NB4 (cell line): Measurements from ENCODE around the gene PHLDA2.
A peak's percentile ranks its signal among the peaks of the same experiment; 100 is the strongest.

Experiments
- DNase-seq: peaks from one replicate; pipeline ENCODE4 v3.0.0; 2010; ENCODE audit warnings: low read depth
- H3K4me3 ChIP-seq: one replicate; pipeline ENCODE4 v1.5.1; 2011; ENCODE audit warnings: mild to moderate bottlenecking, low read depth, low read length, moderate library complexity
- CTCF ChIP-seq: IDR thresholded peaks from one replicate; pipeline ENCODE4 v1.5.1; 2012; ENCODE audit warnings: low read depth, low read length
- MAX ChIP-seq: IDR thresholded peaks from 2 replicates; pipeline ENCODE4 v1.6.1; 2011; ENCODE audit warnings: low read depth, low read length
- MYC ChIP-seq: IDR thresholded peaks from 2 replicates; pipeline ENCODE4 v1.6.1; 2011; ENCODE audit warnings: low read depth, low read length
- POLR2A ChIP-seq: IDR thresholded peaks from 2 replicates; pipeline ENCODE4 v1.6.1; 2011; ENCODE audit warnings: mild to moderate bottlenecking; ENCODE audit not compliant: insufficient read length; ENCODE audit errors: extremely low read depth

Gene PHLDA2

GRCh38 chr11:2898366-2899079 lies 30.7 kb downstream of the PHLDA2 start:
- TF ChIP-seq CTCF, result no peak
- TF ChIP-seq MYC, result peak; percentile 86
- no peak for TF ChIP-seq POLR2A
- peak; percentile 95 for TF ChIP-seq MAX
- no peak overlapping the region for H3K4me3 ChIP-seq
- peak; percentile 93 for DNase-seq

GRCh38 chr11:2897048-2897447 lies 32.2 kb downstream of the PHLDA2 start:
- H3K4me3 ChIP-seq, result no peak overlapping the region
- no peak for DNase-seq
- TF ChIP-seq MAX, result no peak
- TF ChIP-seq CTCF, result no peak
- TF ChIP-seq MYC, result no peak
- TF ChIP-seq POLR2A, result no peak

- DNase-seq, result no peak
- TF ChIP-seq MYC (no peak), POLR2A (no peak), CTCF (no peak), MAX (no peak)
- no peak overlapping the region for H3K4me3 ChIP-seq
Measured at GRCh38 chr11:2896047-2896446, 33.2 kb downstream of the PHLDA2 start.

- DNase-seq, result no peak
- no peak overlapping the region for H3K4me3 ChIP-seq
- TF ChIP-seq POLR2A (no peak), MAX (no peak), MYC (no peak), CTCF (no peak)
Measured at GRCh38 chr11:2893935-2894334, 35.3 kb downstream of the PHLDA2 start.

GRCh38 chr11:2892967-2893528 lies 36.2 kb downstream of the PHLDA2 start:
- peak; percentile 86 for DNase-seq
- TF ChIP-seq POLR2A (no peak), CTCF (peak; percentile 55)
- H3K4me3 ChIP-seq, result peak overlapping the region; percentile 36
